NCI-H1930 (cell line): Measurements from ENCODE around the gene NBEA.

Experiments
- DNase-seq, 2 experiments: peaks; one replicate each; lab custom pipeline; 2025; lab: John Stamatoyannopoulos, UW

Gene NBEA

GRCh38 chr13:35179494-35179893 is 237.4 kb downstream of the NBEA start:
- no peak for DNase-seq

DNA sequence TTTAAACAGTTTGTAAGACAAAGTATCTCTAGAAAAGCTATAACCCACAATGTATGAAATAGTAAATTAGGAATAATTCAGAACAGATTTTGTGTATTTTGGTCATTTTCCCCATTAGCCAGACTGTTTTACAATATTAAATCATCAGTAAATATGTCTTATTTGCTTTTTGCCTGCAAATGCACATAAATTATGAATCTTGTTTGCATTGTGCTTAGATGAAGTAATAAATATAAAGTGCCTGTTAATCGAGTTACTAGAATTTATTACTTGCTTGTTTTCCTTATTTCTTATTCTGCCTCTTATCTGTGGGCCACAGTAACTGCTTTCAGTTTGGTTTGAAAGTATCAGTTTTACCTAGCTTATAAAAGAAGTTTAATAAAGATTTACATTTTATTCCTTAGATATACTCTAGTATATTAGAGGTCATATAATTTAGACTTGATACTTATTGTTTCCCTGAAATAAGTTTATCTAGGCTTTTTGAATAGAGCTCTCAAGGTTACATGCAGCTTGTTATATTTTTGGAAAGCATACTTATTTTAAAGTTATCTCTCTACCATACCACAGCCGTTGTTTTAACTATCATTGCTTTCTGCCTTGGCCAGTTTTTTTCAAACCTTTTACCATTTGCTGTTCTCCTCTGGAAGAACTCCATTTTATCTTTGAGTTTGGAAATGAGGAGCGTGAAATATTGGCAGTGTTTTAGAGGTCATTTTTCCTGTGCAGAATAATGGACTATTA is 238.0 kb downstream of the NBEA start:
- no peak for DNase-seq

- no peak for DNase-seq
Measured at GRCh38 chr13:35190241-35190640, 248.2 kb downstream of the NBEA start.

- no peak for DNase-seq
Measured at GRCh38 chr13:35191883-35192282, 249.8 kb downstream of the NBEA start.

GRCh38 chr13:35198613-35199200 is 256.6 kb downstream of the NBEA start:
- DNase-seq = no peak

- no peak for DNase-seq
Measured at GRCh38 chr13:35208587-35208986, 266.5 kb downstream of the NBEA start.

GRCh38 chr13:35210261-35210660 is 268.2 kb downstream of the NBEA start:
- DNase-seq = no peak

DNA sequence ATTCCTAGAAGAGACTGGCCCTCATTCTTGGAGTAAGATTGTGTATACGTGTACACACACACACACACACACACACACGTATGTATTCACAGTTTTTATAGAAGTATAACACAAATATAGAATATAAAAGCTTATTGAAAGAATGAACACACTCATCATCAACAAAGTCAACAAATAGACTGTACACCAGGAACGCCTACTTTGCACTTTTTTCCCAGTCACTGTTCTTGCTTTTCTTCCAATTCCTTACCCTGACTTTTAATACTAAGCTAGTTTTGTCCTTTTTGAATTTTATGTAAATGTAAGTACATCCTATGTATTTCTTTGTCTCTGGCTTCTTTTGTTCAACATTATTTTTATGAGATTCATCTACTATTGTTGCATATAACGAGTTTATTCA is 269.9 kb downstream of the NBEA start:
- DNase-seq = no peak

- no peak for DNase-seq
Measured at GRCh38 chr13:35213911-35214310, 271.8 kb downstream of the NBEA start.

DNA sequence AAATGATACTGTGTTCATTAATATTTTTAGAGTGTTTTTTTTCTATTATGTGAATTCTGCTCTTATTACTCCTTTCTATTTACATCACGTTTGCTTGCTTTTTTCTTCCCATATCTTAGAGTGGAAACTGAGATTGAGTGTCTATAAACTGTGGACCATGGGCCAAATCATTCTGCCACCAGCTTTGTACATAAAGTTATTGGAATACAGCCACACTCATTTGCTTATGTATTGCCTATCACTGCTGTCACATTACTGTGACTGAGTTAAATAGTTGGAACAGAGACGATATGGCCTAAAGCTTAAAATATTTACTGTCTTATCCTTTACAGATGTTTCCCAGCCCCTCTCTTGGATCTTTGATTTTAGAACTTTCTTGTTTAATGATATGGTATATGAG is 274.1 kb downstream of the NBEA start:
- DNase-seq = no peak

- no peak for DNase-seq
Measured at GRCh38 chr13:35219021-35219420, 277.0 kb downstream of the NBEA start.

DNA sequence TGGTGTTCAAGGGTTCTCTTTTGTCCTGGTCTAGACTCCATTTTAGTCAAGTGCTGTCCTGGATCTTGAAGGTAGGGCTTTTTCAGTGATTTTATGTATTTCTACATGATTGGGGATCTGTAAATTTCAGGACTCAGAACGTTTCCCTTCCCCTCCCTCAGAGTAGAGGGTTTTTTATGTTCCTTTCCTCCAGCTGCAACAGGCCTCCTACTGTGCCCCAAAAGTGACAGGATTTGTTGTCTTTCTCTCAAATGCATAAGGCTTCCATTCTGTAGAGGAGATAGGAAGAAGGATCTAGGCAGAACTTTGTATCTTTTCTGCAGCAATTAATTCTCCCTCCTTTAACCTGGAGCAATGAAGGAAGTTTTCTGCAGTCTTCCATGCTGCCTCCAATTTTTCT is 283.1 kb downstream of the NBEA start:
- DNase-seq = no peak

- no peak for DNase-seq
Measured at GRCh38 chr13:35225582-35225981, 283.5 kb downstream of the NBEA start.

DNA sequence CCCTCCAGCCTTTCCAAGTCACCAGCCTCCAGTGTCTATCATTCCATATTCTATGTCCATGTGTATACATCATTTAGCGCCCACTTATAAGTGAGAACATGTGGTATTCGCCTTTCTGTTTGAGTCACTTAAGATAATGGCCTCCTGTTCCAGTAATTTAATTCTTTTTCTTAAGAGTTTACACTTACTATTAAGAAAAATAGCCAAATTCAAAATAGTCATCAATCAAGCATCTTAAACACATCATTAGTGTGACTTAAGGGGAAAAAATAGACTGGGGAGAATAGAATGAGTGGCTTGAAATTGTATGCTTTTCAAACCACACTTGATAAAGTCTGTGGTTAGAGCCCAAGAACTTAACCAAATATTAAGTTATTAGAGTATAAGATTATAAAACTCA is 286.5 kb downstream of the NBEA start:
- DNase-seq = no peak

DNA sequence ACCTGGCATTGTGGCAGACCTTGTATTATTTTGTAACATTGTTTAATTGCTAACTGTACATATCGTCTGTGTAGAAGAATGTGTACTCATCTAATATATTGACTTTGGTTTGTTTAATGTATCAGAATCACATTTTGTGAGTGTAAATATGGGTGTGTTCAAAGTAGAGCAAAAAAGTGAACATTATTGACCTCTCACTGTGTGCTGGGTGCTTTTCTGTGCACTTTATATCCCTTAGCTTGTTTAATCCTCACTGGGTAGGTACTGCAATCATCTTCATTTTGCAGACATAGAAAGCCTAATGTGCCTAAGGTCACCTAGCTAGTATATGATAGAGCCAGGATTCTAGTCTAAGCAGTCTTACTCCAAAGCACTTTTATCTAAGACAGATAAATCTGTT is 289.4 kb downstream of the NBEA start:
- DNase-seq = no peak

DNA sequence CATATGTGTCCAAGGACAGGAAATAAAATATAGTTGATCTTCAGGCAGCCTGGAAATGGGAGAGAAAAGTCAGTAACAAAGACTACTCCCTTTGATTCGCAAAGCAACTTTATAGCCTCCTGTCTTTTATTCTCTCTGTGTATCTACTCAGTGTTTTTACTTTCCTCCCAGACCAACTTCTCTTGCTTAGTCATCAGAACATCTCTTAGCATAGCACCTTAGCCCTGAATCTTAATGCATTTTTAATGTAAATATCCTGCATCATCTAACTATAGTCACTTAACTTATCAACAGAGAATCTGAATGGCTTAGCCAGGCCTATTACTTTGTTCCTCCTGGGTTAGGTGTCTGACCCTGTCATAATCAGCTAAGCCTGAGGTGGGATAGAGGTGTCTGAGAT is 296.2 kb downstream of the NBEA start:
- no peak for DNase-seq

- no peak for DNase-seq
Measured at GRCh38 chr13:35252536-35253205, 310.6 kb downstream of the NBEA start.

DNA sequence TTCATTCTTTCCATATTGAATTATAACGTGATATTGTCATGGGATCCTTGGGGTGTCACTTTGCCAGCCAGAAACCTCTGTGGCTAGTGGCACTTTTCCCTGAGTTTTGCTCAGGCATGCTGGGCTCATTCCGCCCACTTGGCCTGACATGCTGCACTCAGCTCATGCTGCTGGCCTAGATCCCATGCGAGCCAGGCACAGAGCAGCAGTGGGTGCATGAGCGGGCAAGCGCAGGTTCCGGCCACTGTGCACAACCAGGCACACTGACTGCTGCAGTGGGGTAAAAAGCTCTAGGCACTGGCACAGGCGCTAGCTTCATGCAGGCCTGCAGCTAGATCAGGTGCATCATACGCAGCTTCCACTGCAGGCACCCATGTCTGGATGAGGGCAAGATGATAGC is 313.2 kb downstream of the NBEA start:
- DNase-seq = no peak

- no peak for DNase-seq
Measured at GRCh38 chr13:35256459-35257148, 314.5 kb downstream of the NBEA start.

DNA sequence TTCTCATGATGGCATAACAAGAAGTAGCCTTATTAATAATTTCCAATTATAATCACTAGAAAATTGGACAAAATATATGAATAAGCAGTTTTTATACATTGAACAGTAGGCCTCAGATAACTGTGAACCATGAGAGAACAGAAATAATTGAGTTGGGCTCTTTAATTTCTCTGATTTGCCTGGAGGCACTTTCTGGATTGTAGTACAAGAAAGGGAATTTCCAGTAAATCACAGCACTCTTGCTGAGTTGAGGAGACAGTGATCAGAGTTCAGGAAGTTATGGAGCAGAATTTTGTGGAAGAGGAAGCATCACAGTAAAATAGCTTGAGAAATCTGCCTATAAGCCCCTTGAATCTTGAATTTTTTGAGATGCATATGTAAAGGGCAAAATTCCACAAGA is 318.2 kb downstream of the NBEA start:
- no peak for DNase-seq

DNA sequence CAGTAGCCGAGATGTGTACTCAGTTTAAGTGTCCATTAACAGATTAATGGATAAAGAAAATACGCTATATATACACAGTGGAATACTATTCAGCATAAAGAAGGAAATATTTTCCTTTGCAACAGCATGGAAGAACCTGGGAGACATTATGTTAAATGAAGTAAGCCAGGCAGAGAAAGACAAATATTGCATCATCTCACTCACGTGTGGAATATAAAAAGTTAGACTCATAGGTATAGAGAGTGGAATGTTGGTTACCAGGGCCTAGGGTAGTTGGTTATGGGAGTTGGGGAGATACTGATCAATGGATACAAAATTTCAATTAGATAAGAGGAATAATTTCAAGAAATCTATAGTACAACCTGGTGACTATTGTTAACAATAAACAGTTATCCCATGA is 324.3 kb downstream of the NBEA start:
- DNase-seq = no peak

GRCh38 chr13:35278917-35279316 is 336.8 kb downstream of the NBEA start:
- DNase-seq = no peak

DNA sequence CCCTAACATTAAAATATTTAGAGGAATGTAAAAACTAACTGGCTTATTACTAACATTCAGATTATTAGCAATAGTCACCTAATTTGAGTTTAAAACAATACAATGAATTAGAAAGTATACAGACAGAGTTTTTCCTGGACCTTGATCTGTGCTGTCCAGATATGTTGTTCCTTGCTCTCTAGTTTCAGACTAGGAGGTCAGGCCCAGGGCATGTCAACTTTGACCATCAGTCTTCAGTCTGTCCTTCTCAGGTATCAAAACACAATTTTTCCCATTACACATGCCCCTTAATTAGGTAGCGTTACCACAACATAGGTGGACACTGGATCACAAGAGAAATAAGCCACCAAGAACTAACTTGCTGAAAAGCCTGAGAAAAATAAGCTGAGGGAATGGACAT is 337.4 kb downstream of the NBEA start:
- DNase-seq = no peak
